ENCODE results near the gene TSHR. TPM values are rescaled to one million over a fixed set of nuclear protein-coding genes. Genes with fewer than 3 reads are reported as not detected.

The TSHR gene
- total and polyA plus RNA-seq, 3 donors from 2014 or later, result 0.87 to 0.88 TPM; not detected in 1

DNA sequence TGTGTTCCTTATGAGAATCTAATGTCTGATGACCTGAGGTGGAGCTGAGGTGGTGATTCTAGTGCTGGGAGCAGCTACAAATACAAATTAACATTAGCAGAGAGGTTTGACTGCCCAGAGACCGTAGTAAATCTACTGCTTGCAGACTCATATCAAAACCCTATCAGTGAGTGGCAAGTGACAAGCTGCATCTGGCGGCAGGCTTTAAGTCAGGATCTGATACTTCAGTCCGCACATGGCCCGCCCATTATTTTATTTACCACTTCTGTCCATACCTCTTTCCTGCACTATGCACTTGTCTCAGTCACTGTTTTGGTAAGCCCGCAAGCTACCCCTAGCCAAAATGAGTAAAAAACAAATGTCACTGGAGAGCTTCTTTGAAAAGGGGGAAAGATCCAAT, 25.3 kb upstream of the TSHR start:
- H3K9me3 ChIP-seq, result no peaks in the 10 kb centered on the region
- no peaks in the 10 kb centered on the region for H3K27me3 ChIP-seq
- 97 to 98% methylated on average over 5 of the region's 5 CpGs for WGBS, 2 donors
- no peak for DNase-seq
- H3K36me3 ChIP-seq (ENCODE audit: low read depth, missing control alignments), result no peaks in the 10 kb centered on the region
- TF ChIP-seq, protein P1, sequence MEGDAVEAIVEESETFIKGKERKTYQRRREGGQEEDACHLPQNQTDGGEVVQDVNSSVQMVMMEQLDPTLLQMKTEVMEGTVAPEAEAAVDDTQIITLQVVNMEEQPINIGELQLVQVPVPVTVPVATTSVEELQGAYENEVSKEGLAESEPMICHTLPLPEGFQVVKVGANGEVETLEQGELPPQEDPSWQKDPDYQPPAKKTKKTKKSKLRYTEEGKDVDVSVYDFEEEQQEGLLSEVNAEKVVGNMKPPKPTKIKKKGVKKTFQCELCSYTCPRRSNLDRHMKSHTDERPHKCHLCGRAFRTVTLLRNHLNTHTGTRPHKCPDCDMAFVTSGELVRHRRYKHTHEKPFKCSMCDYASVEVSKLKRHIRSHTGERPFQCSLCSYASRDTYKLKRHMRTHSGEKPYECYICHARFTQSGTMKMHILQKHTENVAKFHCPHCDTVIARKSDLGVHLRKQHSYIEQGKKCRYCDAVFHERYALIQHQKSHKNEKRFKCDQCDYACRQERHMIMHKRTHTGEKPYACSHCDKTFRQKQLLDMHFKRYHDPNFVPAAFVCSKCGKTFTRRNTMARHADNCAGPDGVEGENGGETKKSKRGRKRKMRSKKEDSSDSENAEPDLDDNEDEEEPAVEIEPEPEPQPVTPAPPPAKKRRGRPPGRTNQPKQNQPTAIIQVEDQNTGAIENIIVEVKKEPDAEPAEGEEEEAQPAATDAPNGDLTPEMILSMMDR (IDR thresholded peaks at IDR 0.05), result no peak
- TF ChIP-seq POLR2A (IDR thresholded peaks at IDR 0.05), result no peak
- H3K4me3 ChIP-seq, result no peak overlapping the region
- intact Hi-C loops (cut with DNase I; ENCODE audit: low total_unique reads), result no loop called here
- no peaks in the 10 kb centered on the region for H3K4me1 ChIP-seq
- H3K27ac ChIP-seq, result no peak overlapping the region

DNA sequence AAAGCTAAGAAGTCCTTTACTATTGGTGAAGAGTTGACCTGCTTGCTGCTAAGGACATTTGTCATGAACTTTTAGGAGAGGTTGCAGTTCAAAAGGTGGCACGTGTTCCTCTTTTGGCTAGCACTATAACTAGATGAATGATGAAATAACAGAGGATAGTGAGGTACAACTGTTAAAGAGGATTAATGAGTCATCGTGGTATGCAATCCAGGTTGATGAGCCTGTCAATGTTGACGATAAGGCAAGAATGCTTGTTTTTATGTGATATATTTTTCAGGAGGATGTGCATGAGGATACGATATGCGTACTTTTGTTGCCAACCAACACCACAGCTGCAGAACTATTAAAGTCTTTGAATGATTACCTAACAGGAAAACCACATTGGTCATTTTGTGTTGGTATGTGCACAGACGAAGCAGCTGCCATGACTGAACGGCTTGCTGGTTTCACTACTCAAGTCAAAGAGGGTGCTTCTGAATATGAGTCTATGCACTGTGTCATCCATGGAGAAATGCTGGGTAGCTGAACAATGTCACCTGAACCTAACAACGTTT, 24.5 kb upstream of the TSHR start:
- DNase-seq, result no peak
- WGBS, 2 donors, result 78 to 81% methylated on average over 8 of the region's 8 CpGs
- intact Hi-C loops (cut with DNase I; ENCODE audit: low total_unique reads), result no loop called here
- H3K4me3 ChIP-seq, result no peak overlapping the region
- TF ChIP-seq, protein P1 (IDR thresholded peaks at IDR 0.05), result no peak
- no peak for TF ChIP-seq POLR2A (IDR thresholded peaks at IDR 0.05)
- H3K9me3 ChIP-seq, result no peaks in the 10 kb centered on the region
- no peaks in the 10 kb centered on the region for H3K4me1 ChIP-seq
- H3K27me3 ChIP-seq, result no peaks in the 10 kb centered on the region
- H3K27ac ChIP-seq, result no peak overlapping the region
- H3K36me3 ChIP-seq (ENCODE audit: low read depth, missing control alignments), result no peaks in the 10 kb centered on the region

DNA sequence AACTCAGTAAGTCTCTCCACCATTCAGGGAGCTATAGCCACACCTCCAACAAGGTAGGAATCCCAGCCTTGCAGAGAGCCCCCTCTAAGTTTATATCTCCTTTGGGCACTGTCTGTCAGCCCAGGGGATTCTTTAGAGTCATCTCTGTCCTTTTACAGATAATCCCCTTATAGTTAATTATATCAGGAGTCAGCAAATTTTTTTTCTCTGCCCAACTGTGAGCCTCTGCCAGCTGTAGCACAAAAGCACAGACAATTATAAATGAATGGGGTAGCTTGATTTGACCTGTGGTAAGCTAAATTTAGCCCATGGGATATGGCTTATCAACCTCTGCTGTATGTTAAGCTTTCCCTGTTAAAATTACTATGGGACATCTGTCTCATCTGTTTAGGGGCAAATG, 22.1 kb upstream of the TSHR start:
- Histone ChIP-seq H3K27ac (no peak overlapping the region), H3K4me1 (no peaks in the 10 kb centered on the region), H3K9me3 (no peaks in the 10 kb centered on the region), H3K36me3 (ENCODE audit: low read depth, missing control alignments) (no peaks in the 10 kb centered on the region), H3K4me3 (no peak overlapping the region), H3K27me3 (no peaks in the 10 kb centered on the region)
- intact Hi-C loops (cut with DNase I; ENCODE audit: low total_unique reads), result no loop called here
- no peak for DNase-seq
- TF ChIP-seq POLR2A (IDR thresholded peaks at IDR 0.05), result no peak
- TF ChIP-seq, protein P1 (IDR thresholded peaks at IDR 0.05), result no peak

DNA sequence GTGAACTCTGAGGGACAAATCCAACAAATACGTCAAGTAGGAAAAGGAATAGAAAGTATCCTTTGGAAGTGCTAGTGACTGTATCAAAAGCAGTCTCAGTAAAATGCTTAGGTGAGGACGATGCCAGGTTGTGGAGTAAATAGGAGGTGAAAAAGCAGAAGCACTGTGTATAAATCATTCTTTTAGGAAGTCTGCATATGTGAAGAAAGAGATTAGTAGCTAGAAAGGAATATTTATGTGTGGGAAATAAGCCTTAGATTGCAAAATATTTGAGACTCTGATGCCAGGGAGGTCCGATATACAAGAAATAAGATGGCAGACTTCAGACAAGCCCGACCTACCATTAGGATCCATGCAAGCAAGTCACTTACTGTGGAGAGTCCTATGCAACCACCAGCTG, 21.7 kb upstream of the TSHR start:
- no peak overlapping the region for H3K27ac ChIP-seq
- no peaks in the 10 kb centered on the region for H3K36me3 ChIP-seq (ENCODE audit: low read depth, missing control alignments)
- no peaks in the 10 kb centered on the region for H3K9me3 ChIP-seq
- 84 to 86% methylated on average over 4 of the region's 4 CpGs for WGBS, 2 donors
- H3K27me3 ChIP-seq, result no peaks in the 10 kb centered on the region
- no peaks in the 10 kb centered on the region for H3K4me1 ChIP-seq
- DNase-seq, result no peak
- intact Hi-C loops (cut with DNase I; ENCODE audit: low total_unique reads), result no loop called here
- no peak for TF ChIP-seq POLR2A (IDR thresholded peaks at IDR 0.05)
- TF ChIP-seq, protein P1 (IDR thresholded peaks at IDR 0.05), result no peak
- no peak overlapping the region for H3K4me3 ChIP-seq

DNA sequence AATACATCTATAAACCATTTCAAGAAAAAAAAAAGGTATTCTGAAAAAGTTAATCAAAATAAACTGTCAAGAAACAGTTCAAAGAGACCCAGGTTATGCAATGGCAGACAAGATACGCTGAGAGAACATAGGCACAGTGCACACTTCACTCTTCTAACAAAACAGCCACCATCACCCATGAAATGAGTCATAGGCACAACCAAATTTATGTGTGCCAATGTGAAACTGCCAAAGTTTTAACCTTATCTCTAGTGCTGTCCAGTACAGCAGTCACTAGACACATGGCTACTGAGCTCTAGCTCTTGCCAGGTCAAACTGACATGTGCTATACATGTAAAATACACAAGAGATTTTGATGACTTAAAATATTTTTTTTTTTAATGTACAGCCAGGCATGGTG, 15.3 kb upstream of the TSHR start:
- Histone ChIP-seq H3K4me3 (no peak overlapping the region), H3K27ac (no peak overlapping the region), H3K9me3 (no peaks in the 10 kb centered on the region), H3K4me1 (peaks cover 7% of the 10 kb centered on the region), H3K36me3 (ENCODE audit: low read depth, missing control alignments) (no peaks in the 10 kb centered on the region), H3K27me3 (no peaks in the 10 kb centered on the region)
- intact Hi-C loops (cut with DNase I; ENCODE audit: low total_unique reads), result no loop called here
- no peak for DNase-seq
- TF ChIP-seq, protein P1 (IDR thresholded peaks at IDR 0.05), result no peak
- no peak for TF ChIP-seq POLR2A (IDR thresholded peaks at IDR 0.05)
- WGBS, 2 donors, result 80 to 90% methylated on average over 1 of the region's 1 CpG
